ENCODE measurements around the gene CRYM.

DNA sequence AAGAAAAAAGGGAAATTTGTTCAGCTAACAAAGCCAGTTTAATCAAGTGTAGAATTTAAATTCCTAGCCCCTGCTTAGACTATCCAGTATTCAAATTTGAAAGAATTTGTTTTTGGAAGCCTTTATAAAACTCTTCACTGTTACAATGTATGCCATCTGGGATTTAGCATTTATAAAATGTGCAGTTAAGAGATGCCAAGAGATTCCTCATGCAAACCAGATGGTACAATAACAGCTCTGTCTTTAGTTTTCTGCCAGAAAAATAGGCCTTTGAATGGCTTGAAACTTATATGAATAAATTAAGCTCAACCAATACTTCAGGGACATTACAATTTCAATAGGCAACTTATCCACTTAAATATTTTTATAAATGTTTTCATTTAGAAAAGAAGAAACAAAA, 51.3 kb downstream of the CRYM start:
- TF ChIP-seq, protein P1, sequence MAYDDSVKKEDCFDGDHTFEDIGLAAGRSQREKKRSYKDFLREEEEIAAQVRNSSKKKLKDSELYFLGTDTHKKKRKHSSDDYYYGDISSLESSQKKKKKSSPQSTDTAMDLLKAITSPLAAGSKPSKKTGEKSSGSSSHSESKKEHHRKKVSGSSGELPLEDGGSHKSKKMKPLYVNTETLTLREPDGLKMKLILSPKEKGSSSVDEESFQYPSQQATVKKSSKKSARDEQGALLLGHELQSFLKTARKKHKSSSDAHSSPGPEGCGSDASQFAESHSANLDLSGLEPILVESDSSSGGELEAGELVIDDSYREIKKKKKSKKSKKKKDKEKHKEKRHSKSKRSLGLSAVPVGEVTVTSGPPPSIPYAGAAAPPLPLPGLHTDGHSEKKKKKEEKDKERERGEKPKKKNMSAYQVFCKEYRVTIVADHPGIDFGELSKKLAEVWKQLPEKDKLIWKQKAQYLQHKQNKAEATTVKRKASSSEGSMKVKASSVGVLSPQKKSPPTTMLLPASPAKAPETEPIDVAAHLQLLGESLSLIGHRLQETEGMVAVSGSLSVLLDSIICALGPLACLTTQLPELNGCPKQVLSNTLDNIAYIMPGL (CRISPR knock-in tag; IDR thresholded peaks at IDR 0.05) = no peak
- TF ChIP-seq CTCF (IDR thresholded peaks at IDR 0.05) (no peak), ATF6 (CRISPR knock-in tag; IDR thresholded peaks at IDR 0.05) (no peak), CBFB (CRISPR knock-in tag; IDR thresholded peaks at IDR 0.05; ENCODE audit: low read depth) (no peak), ATF3 (CRISPR knock-in tag; conservative IDR thresholded peaks at IDR 0.05) (no peak), JUN (CRISPR knock-in tag; IDR thresholded peaks at IDR 0.05) (no peak), NR1H2 (CRISPR knock-in tag; IDR thresholded peaks at IDR 0.05) (no peak), NR2C2 (CRISPR knock-in tag; IDR thresholded peaks at IDR 0.05) (no peak)
- TF ChIP-seq, protein P2, sequence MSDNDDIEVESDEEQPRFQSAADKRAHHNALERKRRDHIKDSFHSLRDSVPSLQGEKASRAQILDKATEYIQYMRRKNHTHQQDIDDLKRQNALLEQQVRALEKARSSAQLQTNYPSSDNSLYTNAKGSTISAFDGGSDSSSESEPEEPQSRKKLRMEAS (CRISPR knock-in tag; IDR thresholded peaks at IDR 0.05) = no peak
- TF ChIP-seq, protein P3, sequence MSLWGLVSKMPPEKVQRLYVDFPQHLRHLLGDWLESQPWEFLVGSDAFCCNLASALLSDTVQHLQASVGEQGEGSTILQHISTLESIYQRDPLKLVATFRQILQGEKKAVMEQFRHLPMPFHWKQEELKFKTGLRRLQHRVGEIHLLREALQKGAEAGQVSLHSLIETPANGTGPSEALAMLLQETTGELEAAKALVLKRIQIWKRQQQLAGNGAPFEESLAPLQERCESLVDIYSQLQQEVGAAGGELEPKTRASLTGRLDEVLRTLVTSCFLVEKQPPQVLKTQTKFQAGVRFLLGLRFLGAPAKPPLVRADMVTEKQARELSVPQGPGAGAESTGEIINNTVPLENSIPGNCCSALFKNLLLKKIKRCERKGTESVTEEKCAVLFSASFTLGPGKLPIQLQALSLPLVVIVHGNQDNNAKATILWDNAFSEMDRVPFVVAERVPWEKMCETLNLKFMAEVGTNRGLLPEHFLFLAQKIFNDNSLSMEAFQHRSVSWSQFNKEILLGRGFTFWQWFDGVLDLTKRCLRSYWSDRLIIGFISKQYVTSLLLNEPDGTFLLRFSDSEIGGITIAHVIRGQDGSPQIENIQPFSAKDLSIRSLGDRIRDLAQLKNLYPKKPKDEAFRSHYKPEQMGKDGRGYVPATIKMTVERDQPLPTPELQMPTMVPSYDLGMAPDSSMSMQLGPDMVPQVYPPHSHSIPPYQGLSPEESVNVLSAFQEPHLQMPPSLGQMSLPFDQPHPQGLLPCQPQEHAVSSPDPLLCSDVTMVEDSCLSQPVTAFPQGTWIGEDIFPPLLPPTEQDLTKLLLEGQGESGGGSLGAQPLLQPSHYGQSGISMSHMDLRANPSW (CRISPR knock-in tag; conservative IDR thresholded peaks at IDR 0.05; ENCODE audit: low read depth) = no peak

Measured in WTC11 (cell line).